ENCODE measurements around the gene ZNF763.
"Not testable (repeated sequence)": the region's sequence is repeated elsewhere in the genome, so short reads cannot be mapped to it uniquely, and the experiment has no call there.

Gene ZNF763

GRCh38 chr19:11942008-11942842, 22.6 kb upstream of the ZNF763 start:
- peaks cover 75% of the 10 kb centered on the region for H3K9me3 ChIP-seq (ENCODE audit: control insufficient read depth, insufficient read depth, low read depth, low read length)
- H3K27ac ChIP-seq (ENCODE audit: low read depth, low read length): no peak overlapping the region
- H3K9ac ChIP-seq (ENCODE audit: low read length): no peak overlapping the region
- H3K4me3 ChIP-seq (ENCODE audit: low read depth, low read length): no peak overlapping the region
- no peaks in the 10 kb centered on the region for H3K4me1 ChIP-seq (ENCODE audit: control insufficient read depth, insufficient read depth, low read length)
- peaks cover 9% of the 10 kb centered on the region; the same call in 1 of the 2 replicates for H3K36me3 ChIP-seq (ENCODE audit: control insufficient read depth, insufficient read depth, low read length)
- no peaks in the 10 kb centered on the region for H3K27me3 ChIP-seq (ENCODE audit: control insufficient read depth, insufficient read depth, low read length)

GRCh38 chr19:11942843-11943108, 22.1 kb upstream of the ZNF763 start:
- H3K9me3 ChIP-seq (ENCODE audit: control insufficient read depth, insufficient read depth, low read depth, low read length): peaks cover 78% of the 10 kb centered on the region

GRCh38 chr19:11944656-11945055, 20.2 kb upstream of the ZNF763 start:
- H3K4me3 ChIP-seq (ENCODE audit: low read depth, low read length): no peak overlapping the region
- peaks cover 33% of the 10 kb centered on the region; the same call in 1 of the 2 replicates for H3K36me3 ChIP-seq (ENCODE audit: control insufficient read depth, insufficient read depth, low read length)
- no peaks in the 10 kb centered on the region for H3K4me1 ChIP-seq (ENCODE audit: control insufficient read depth, insufficient read depth, low read length)
- no peak overlapping the region for H3K27ac ChIP-seq (ENCODE audit: low read depth, low read length)
- no peaks in the 10 kb centered on the region for H3K27me3 ChIP-seq (ENCODE audit: control insufficient read depth, insufficient read depth, low read length)
- peaks cover 87% of the 10 kb centered on the region for H3K9me3 ChIP-seq (ENCODE audit: control insufficient read depth, insufficient read depth, low read depth, low read length)
- no peak overlapping the region for H3K9ac ChIP-seq (ENCODE audit: low read length)

More at GRCh38 chr19:11942843-11943108, 22.1 kb upstream of the ZNF763 start:
- H3K27ac ChIP-seq (ENCODE audit: low read depth, low read length): no peak overlapping the region
- no peak overlapping the region for H3K4me3 ChIP-seq (ENCODE audit: low read depth, low read length)
- H3K4me1 ChIP-seq (ENCODE audit: control insufficient read depth, insufficient read depth, low read length): no peaks in the 10 kb centered on the region
- peaks cover 14% of the 10 kb centered on the region; the same call in 1 of the 2 replicates for H3K36me3 ChIP-seq (ENCODE audit: control insufficient read depth, insufficient read depth, low read length)
- no peak overlapping the region for H3K9ac ChIP-seq (ENCODE audit: low read length)
- H3K27me3 ChIP-seq (ENCODE audit: control insufficient read depth, insufficient read depth, low read length): no peaks in the 10 kb centered on the region

- H3K27ac ChIP-seq (ENCODE audit: low read depth, low read length): no peak overlapping the region
- no peak overlapping the region for H3K9ac ChIP-seq (ENCODE audit: low read length)
- H3K4me3 ChIP-seq (ENCODE audit: low read depth, low read length): no peak overlapping the region
- no peaks in the 10 kb centered on the region for H3K4me1 ChIP-seq (ENCODE audit: control insufficient read depth, insufficient read depth, low read length)
- no peaks in the 10 kb centered on the region for H3K27me3 ChIP-seq (ENCODE audit: control insufficient read depth, insufficient read depth, low read length)
- peaks cover 44% of the 10 kb centered on the region; the same call in 1 of the 2 replicates for H3K36me3 ChIP-seq (ENCODE audit: control insufficient read depth, insufficient read depth, low read length)
- H3K9me3 ChIP-seq (ENCODE audit: control insufficient read depth, insufficient read depth, low read depth, low read length): peaks cover 100% of the 10 kb centered on the region
Observed at GRCh38 chr19:11948646-11949045, 16.2 kb upstream of the ZNF763 start.

GRCh38 chr19:11949201-11949600, 15.6 kb upstream of the ZNF763 start:
- H3K36me3 ChIP-seq (ENCODE audit: control insufficient read depth, insufficient read depth, low read length): peaks cover 44% of the 10 kb centered on the region; the same call in 1 of the 2 replicates
- H3K9me3 ChIP-seq (ENCODE audit: control insufficient read depth, insufficient read depth, low read depth, low read length): peaks cover 100% of the 10 kb centered on the region

GRCh38 chr19:11949614-11950080, 15.2 kb upstream of the ZNF763 start:
- not testable (repeated sequence) for H3K4me1 ChIP-seq (ENCODE audit: control insufficient read depth, insufficient read depth, low read length); H3K27me3 ChIP-seq (ENCODE audit: control insufficient read depth, insufficient read depth, low read length); H3K9ac ChIP-seq (ENCODE audit: low read length); H3K27ac ChIP-seq (ENCODE audit: low read depth, low read length)
- Histone ChIP-seq H3K4me3 (ENCODE audit: low read depth, low read length) (peak overlapping the region; percentile 27; the same call in 1 of the 2 replicates), H3K9me3 (ENCODE audit: control insufficient read depth, insufficient read depth, low read depth, low read length) (peaks cover 100% of the 10 kb centered on the region), H3K36me3 (ENCODE audit: control insufficient read depth, insufficient read depth, low read length) (peaks cover 39% of the 10 kb centered on the region; the same call in 1 of the 2 replicates)

More at GRCh38 chr19:11949201-11949600, 15.6 kb upstream of the ZNF763 start:
- Histone ChIP-seq H3K27ac (ENCODE audit: low read depth, low read length) (no peak overlapping the region), H3K4me1 (ENCODE audit: control insufficient read depth, insufficient read depth, low read length) (no peaks in the 10 kb centered on the region), H3K4me3 (ENCODE audit: low read depth, low read length) (no peak overlapping the region), H3K27me3 (ENCODE audit: control insufficient read depth, insufficient read depth, low read length) (no peaks in the 10 kb centered on the region), H3K9ac (ENCODE audit: low read length) (no peak overlapping the region)

GRCh38 chr19:11950312-11950711, 14.5 kb upstream of the ZNF763 start:
- peaks cover 97% of the 10 kb centered on the region for H3K9me3 ChIP-seq (ENCODE audit: control insufficient read depth, insufficient read depth, low read depth, low read length)
- H3K36me3 ChIP-seq (ENCODE audit: control insufficient read depth, insufficient read depth, low read length): peaks cover 39% of the 10 kb centered on the region; the same call in 1 of the 2 replicates
- peak overlapping the region; percentile 27; the same call in 1 of the 2 replicates for H3K4me3 ChIP-seq (ENCODE audit: low read depth, low read length)
- no peak overlapping the region for H3K9ac ChIP-seq (ENCODE audit: low read length)
- no peaks in the 10 kb centered on the region for H3K27me3 ChIP-seq (ENCODE audit: control insufficient read depth, insufficient read depth, low read length)
- H3K4me1 ChIP-seq (ENCODE audit: control insufficient read depth, insufficient read depth, low read length): no peaks in the 10 kb centered on the region
- H3K27ac ChIP-seq (ENCODE audit: low read depth, low read length): no peak overlapping the region

- H3K4me1 ChIP-seq (ENCODE audit: control insufficient read depth, insufficient read depth, low read length): no peaks in the 10 kb centered on the region; the same call in 1 of the 2 replicates
- H3K27me3 ChIP-seq (ENCODE audit: control insufficient read depth, insufficient read depth, low read length): no peaks in the 10 kb centered on the region; the same call in 1 of the 2 replicates
- H3K36me3 ChIP-seq (ENCODE audit: control insufficient read depth, insufficient read depth, low read length): no peaks in the 10 kb centered on the region
- no peak overlapping the region for H3K27ac ChIP-seq (ENCODE audit: low read depth, low read length)
- no peak overlapping the region for H3K9ac ChIP-seq (ENCODE audit: low read length)
- peaks cover 45% of the 10 kb centered on the region for H3K9me3 ChIP-seq (ENCODE audit: control insufficient read depth, insufficient read depth, low read depth, low read length)
- no peak overlapping the region for H3K4me3 ChIP-seq (ENCODE audit: low read depth, low read length)
Observed at GRCh38 chr19:11963566-11964355, 1.1 kb upstream of the ZNF763 start.

- Histone ChIP-seq H3K27ac (ENCODE audit: low read depth, low read length) (no peak overlapping the region), H3K4me1 (ENCODE audit: control insufficient read depth, insufficient read depth, low read length) (no peaks in the 10 kb centered on the region; the same call in 1 of the 2 replicates), H3K4me3 (ENCODE audit: low read depth, low read length) (peak overlapping the region; percentile 62; the same call in 1 of the 2 replicates), H3K9me3 (ENCODE audit: control insufficient read depth, insufficient read depth, low read depth, low read length) (peaks cover 42% of the 10 kb centered on the region), H3K36me3 (ENCODE audit: control insufficient read depth, insufficient read depth, low read length) (no peaks in the 10 kb centered on the region), H3K27me3 (ENCODE audit: control insufficient read depth, insufficient read depth, low read length) (no peaks in the 10 kb centered on the region; the same call in 1 of the 2 replicates), H3K9ac (ENCODE audit: low read length) (no peak overlapping the region)
Observed at GRCh38 chr19:11964496-11964857, 363 bp upstream of the ZNF763 start.

GRCh38 chr19:11970174-11970573, 5.3 kb downstream of the ZNF763 start:
- no peak overlapping the region for H3K27ac ChIP-seq (ENCODE audit: low read depth, low read length)
- H3K9ac ChIP-seq (ENCODE audit: low read length): no peak overlapping the region
- no peaks in the 10 kb centered on the region; the same call in 1 of the 2 replicates for H3K27me3 ChIP-seq (ENCODE audit: control insufficient read depth, insufficient read depth, low read length)
- no peaks in the 10 kb centered on the region for H3K4me1 ChIP-seq (ENCODE audit: control insufficient read depth, insufficient read depth, low read length)
- no peaks in the 10 kb centered on the region for H3K36me3 ChIP-seq (ENCODE audit: control insufficient read depth, insufficient read depth, low read length)
- H3K9me3 ChIP-seq (ENCODE audit: control insufficient read depth, insufficient read depth, low read depth, low read length): peaks cover 49% of the 10 kb centered on the region
- no peak overlapping the region for H3K4me3 ChIP-seq (ENCODE audit: low read depth, low read length)

- Histone ChIP-seq H3K27ac (ENCODE audit: low read depth, low read length) (no peak overlapping the region), H3K9ac (ENCODE audit: low read length) (no peak overlapping the region), H3K27me3 (ENCODE audit: control insufficient read depth, insufficient read depth, low read length) (no peaks in the 10 kb centered on the region), H3K9me3 (ENCODE audit: control insufficient read depth, insufficient read depth, low read depth, low read length) (peaks cover 56% of the 10 kb centered on the region), H3K4me1 (ENCODE audit: control insufficient read depth, insufficient read depth, low read length) (no peaks in the 10 kb centered on the region), H3K4me3 (ENCODE audit: low read depth, low read length) (no peak overlapping the region), H3K36me3 (ENCODE audit: control insufficient read depth, insufficient read depth, low read length) (no peaks in the 10 kb centered on the region)
Observed at GRCh38 chr19:11971041-11971440, 6.2 kb downstream of the ZNF763 start.
